ENCODE data around the gene CAV1.
"Not testable (repeated sequence)": the region's sequence is repeated elsewhere in the genome, so short reads cannot be mapped to it uniquely, and the experiment has no call there.

CAV1 gene

GRCh38 chr7:116582806-116583444 lies 58.1 kb downstream of the CAV1 start:
- no peak for DNase-seq (ENCODE audit: low spot score)

- peak; percentile 32 for DNase-seq (ENCODE audit: low spot score)
These were observed 58.8 kb downstream of the CAV1 start for GRCh38 chr7:116583653-116584052.

- DNase-seq (ENCODE audit: low spot score), result no peak
These were observed 59.9 kb downstream of the CAV1 start for GRCh38 chr7:116584721-116585120.

- DNase-seq (ENCODE audit: low spot score), result no peak
These were observed 60.6 kb downstream of the CAV1 start for GRCh38 chr7:116585392-116585791.

- no peak for DNase-seq (ENCODE audit: low spot score)
These were observed 61.1 kb downstream of the CAV1 start for GRCh38 chr7:116585967-116586366.

GRCh38 chr7:116587200-116587599 lies 62.4 kb downstream of the CAV1 start:
- not testable (repeated sequence) for DNase-seq (ENCODE audit: low spot score)

- peak; percentile 64 for DNase-seq (ENCODE audit: low spot score)
These were observed 63.4 kb downstream of the CAV1 start for GRCh38 chr7:116588225-116588624.

- peak; percentile 63 for DNase-seq (ENCODE audit: low spot score)
These were observed 64.1 kb downstream of the CAV1 start for GRCh38 chr7:116588641-116589594.

GRCh38 chr7:116591202-116592040 lies 66.6 kb downstream of the CAV1 start:
- no peak for DNase-seq (ENCODE audit: low spot score)

- no peak for DNase-seq (ENCODE audit: low spot score)
These were observed 67.2 kb downstream of the CAV1 start for GRCh38 chr7:116592041-116592355.

GRCh38 chr7:116592445-116592844 lies 67.6 kb downstream of the CAV1 start:
- DNase-seq (ENCODE audit: low spot score), result no peak

- DNase-seq (ENCODE audit: low spot score), result no peak
These were observed 68.7 kb downstream of the CAV1 start for GRCh38 chr7:116593359-116594075.

GRCh38 chr7:116595063-116595462 lies 70.2 kb downstream of the CAV1 start:
- no peak for DNase-seq (ENCODE audit: low spot score)

GRCh38 chr7:116597384-116597783 lies 72.5 kb downstream of the CAV1 start:
- no peak for DNase-seq (ENCODE audit: low spot score)

- no peak for DNase-seq (ENCODE audit: low spot score)
These were observed 73.4 kb downstream of the CAV1 start for GRCh38 chr7:116598278-116598677.

GRCh38 chr7:116598861-116599260 lies 74.0 kb downstream of the CAV1 start:
- DNase-seq (ENCODE audit: low spot score), result no peak

GRCh38 chr7:116601426-116601825 lies 76.6 kb downstream of the CAV1 start:
- peak; percentile 63 for DNase-seq (ENCODE audit: low spot score)

GRCh38 chr7:116607299-116607698 lies 82.5 kb downstream of the CAV1 start:
- DNase-seq (ENCODE audit: low spot score), result no peak

- no peak for DNase-seq (ENCODE audit: low spot score)
These were observed 85.4 kb downstream of the CAV1 start for GRCh38 chr7:116610210-116610609.

- no peak for DNase-seq (ENCODE audit: low spot score)
These were observed 85.9 kb downstream of the CAV1 start for GRCh38 chr7:116610721-116611120.

Data from activated CD4-positive, alpha-beta T cell treated with anti-CD3 and anti-CD28 coated beads, Interleukin-2, Interleukin-4, amounts not matched to agents 100 ng/mL and 50 ng/mL, durations not matched to agents 16 hours and 8 hours (primary cell).